SIG-M5 treated with dmso at 0.1 percent for 504 hours (cell line): Measurements from ENCODE around the gene CD207.
"Not testable (repeated sequence)": the region's sequence is repeated elsewhere in the genome, so short reads cannot be mapped to it uniquely, and the experiment has no call there.

Source experiments
- DNase-seq: peaks from one replicate; lab custom pipeline; 2025; ENCODE audit not compliant: unreplicated experiment; lab: John Stamatoyannopoulos, UW

Gene CD207

GRCh38 chr2:70829916-70830315 is 5.7 kb downstream of the CD207 start:
- DNase-seq, result no peak

- DNase-seq, result no peak
Observed at GRCh38 chr2:70828914-70829824, 6.4 kb downstream of the CD207 start.

- no peak for DNase-seq
Observed at GRCh38 chr2:70828115-70828514, 7.5 kb downstream of the CD207 start.

GRCh38 chr2:70827388-70827787 is 8.2 kb downstream of the CD207 start:
- no peak for DNase-seq

GRCh38 chr2:70826696-70827350 is 8.8 kb downstream of the CD207 start:
- no peak for DNase-seq

GRCh38 chr2:70823249-70823648 is 12.4 kb downstream of the CD207 start:
- no peak for DNase-seq

GRCh38 chr2:70822843-70823242 is 12.8 kb downstream of the CD207 start:
- no peak for DNase-seq

GRCh38 chr2:70820499-70820898 is 15.1 kb downstream of the CD207 start, which contains the start of gene CLEC4F:
TSS of gene CLEC4F (minus strand) at chr2:70820599. CDS start at chr2:70820523, 76 bp downstream.
- DNase-seq, result no peak

- DNase-seq, result no peak
Observed at GRCh38 chr2:70817284-70817954, 18.2 kb downstream of the CD207 start.

GRCh38 chr2:70816726-70817125 is 18.9 kb downstream of the CD207 start:
- DNase-seq, result no peak

- DNase-seq, result no peak
Observed at GRCh38 chr2:70808983-70809958, 26.3 kb downstream of the CD207 start.

- no peak for DNase-seq
Observed at GRCh38 chr2:70807828-70808118, 27.8 kb downstream of the CD207 start.

- no peak for DNase-seq
Observed at GRCh38 chr2:70807102-70807827, 28.4 kb downstream of the CD207 start.

GRCh38 chr2:70806620-70807019 is 29.0 kb downstream of the CD207 start:
- DNase-seq, result no peak

- no peak for DNase-seq
Observed at GRCh38 chr2:70806013-70806412, 29.6 kb downstream of the CD207 start.

GRCh38 chr2:70801607-70802263 is 33.9 kb downstream of the CD207 start:
- no peak for DNase-seq

GRCh38 chr2:70799706-70800105 is 35.9 kb downstream of the CD207 start:
- DNase-seq, result no peak

GRCh38 chr2:70797996-70798395 is 37.6 kb downstream of the CD207 start:
- DNase-seq, result not testable (repeated sequence)

GRCh38 chr2:70797506-70797905 is 38.1 kb downstream of the CD207 start:
- DNase-seq, result no peak

GRCh38 chr2:70796262-70796661 is 39.4 kb downstream of the CD207 start:
- DNase-seq, result no peak
